Osteocyte (in vitro differentiated cells): ENCODE results near the gene HMGCLL1. TPM values are rescaled to one million over a fixed set of nuclear protein-coding genes. Genes with fewer than 3 reads are reported as not detected.

Experiments used
- DNase-seq: peaks from one replicate; pipeline ENCODE4 v3.0.0; 2021; ENCODE audit warnings: mixed read lengths; ENCODE audit not compliant: unreplicated experiment; ENCODE audit errors: extremely low spot score
- H3K27ac Mint-ChIP-seq: one replicate; pipeline ENCODE4 v1.8.0; 2021; ENCODE audit warnings: mild to moderate bottlenecking, mixed read lengths; ENCODE audit not compliant: unreplicated experiment
- H3K27me3 Mint-ChIP-seq: one replicate; pipeline ENCODE4 v1.8.0; 2021; ENCODE audit warnings: mixed read lengths; ENCODE audit not compliant: unreplicated experiment
- H3K36me3 Mint-ChIP-seq: one replicate; pipeline ENCODE4 v1.8.0; 2021; ENCODE audit warnings: mixed read lengths; ENCODE audit not compliant: unreplicated experiment
- H3K4me1 Mint-ChIP-seq: one replicate; pipeline ENCODE4 v1.8.0; 2021; ENCODE audit warnings: mixed read lengths; ENCODE audit not compliant: unreplicated experiment
- H3K4me3 Mint-ChIP-seq: one replicate; pipeline ENCODE4 v1.8.0; 2021; ENCODE audit warnings: mild to moderate bottlenecking, moderate library complexity, mixed read lengths; ENCODE audit not compliant: unreplicated experiment
- H3K9me3 Mint-ChIP-seq: one replicate; pipeline ENCODE4 v1.8.0; 2021; ENCODE audit warnings: mixed read lengths; ENCODE audit not compliant: unreplicated experiment
- total RNA-seq: library from RNA; stranded (reverse); gene quantifications from 2 replicates; pipeline ENCODE4 v1.2.1, GENCODE V29; 2021
- TF ChIP-seq, protein P1 (sequence below): fragments of 200-600 bp; sonication (generic); IDR thresholded peaks from 2 replicates; pipeline ENCODE4 v1.5.0; 2021; ENCODE audit warnings: antibody characterized with exemption, mild to moderate bottlenecking, moderate library complexity

HMGCLL1 gene
- total RNA-seq, 1 donor from 2014 or later: not detected

GRCh38 chr6:55410674-55411073 is 168.3 kb downstream of the HMGCLL1 start:
- DNase-seq: no peak
- H3K36me3 Mint-ChIP-seq: no peaks in the 10 kb centered on the region
- TF ChIP-seq, protein P1, sequence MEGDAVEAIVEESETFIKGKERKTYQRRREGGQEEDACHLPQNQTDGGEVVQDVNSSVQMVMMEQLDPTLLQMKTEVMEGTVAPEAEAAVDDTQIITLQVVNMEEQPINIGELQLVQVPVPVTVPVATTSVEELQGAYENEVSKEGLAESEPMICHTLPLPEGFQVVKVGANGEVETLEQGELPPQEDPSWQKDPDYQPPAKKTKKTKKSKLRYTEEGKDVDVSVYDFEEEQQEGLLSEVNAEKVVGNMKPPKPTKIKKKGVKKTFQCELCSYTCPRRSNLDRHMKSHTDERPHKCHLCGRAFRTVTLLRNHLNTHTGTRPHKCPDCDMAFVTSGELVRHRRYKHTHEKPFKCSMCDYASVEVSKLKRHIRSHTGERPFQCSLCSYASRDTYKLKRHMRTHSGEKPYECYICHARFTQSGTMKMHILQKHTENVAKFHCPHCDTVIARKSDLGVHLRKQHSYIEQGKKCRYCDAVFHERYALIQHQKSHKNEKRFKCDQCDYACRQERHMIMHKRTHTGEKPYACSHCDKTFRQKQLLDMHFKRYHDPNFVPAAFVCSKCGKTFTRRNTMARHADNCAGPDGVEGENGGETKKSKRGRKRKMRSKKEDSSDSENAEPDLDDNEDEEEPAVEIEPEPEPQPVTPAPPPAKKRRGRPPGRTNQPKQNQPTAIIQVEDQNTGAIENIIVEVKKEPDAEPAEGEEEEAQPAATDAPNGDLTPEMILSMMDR: no peak
- H3K4me3 Mint-ChIP-seq: no peak overlapping the region
- H3K27ac Mint-ChIP-seq: no peak overlapping the region
- H3K27me3 Mint-ChIP-seq: peaks cover 21% of the 10 kb centered on the region
- H3K4me1 Mint-ChIP-seq: no peaks in the 10 kb centered on the region
- H3K9me3 Mint-ChIP-seq: no peaks in the 10 kb centered on the region

DNA sequence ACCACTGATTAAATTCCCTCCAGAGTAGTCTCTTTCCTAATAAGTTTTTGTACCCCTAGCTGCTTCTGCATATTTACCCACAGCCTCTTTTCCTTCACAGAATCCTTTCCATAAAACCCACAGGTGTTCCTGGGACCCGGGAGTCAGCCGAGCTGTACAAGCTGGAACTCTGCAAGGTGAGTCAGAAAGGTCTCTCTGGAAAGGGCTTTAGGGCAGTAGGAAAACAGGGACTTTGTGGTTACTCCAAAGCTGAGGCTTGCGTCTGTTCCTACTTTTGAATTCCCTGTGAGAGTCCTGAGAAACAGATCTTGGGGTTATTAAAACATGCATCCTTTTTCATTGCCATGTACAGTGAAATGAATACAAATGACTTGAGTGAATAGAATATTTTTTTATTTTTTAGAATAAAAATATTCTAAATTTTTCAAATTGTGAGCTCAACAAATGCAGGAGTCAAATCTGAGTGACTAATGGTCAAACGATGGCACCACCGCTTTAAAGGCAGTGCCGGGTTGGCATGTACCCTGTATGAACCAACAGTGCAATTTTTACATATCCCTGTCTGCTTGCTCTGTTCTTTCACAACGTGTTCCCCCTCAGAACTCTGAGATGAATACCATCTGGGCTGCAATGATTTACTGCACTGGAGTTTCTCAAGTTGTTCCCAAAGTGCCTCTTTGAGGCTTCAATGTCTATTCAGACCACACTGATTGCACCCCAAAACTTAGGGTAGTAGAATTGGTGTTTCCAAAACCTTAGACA is 173.3 kb downstream of the HMGCLL1 start:
- Mint-ChIP-seq H3K27ac (no peak overlapping the region), H3K9me3 (no peaks in the 10 kb centered on the region), H3K4me1 (no peaks in the 10 kb centered on the region), H3K27me3 (peaks cover 23% of the 10 kb centered on the region), H3K36me3 (no peaks in the 10 kb centered on the region), H3K4me3 (no peak overlapping the region)
- no peak for DNase-seq
- TF ChIP-seq, protein P1: no peak

DNA sequence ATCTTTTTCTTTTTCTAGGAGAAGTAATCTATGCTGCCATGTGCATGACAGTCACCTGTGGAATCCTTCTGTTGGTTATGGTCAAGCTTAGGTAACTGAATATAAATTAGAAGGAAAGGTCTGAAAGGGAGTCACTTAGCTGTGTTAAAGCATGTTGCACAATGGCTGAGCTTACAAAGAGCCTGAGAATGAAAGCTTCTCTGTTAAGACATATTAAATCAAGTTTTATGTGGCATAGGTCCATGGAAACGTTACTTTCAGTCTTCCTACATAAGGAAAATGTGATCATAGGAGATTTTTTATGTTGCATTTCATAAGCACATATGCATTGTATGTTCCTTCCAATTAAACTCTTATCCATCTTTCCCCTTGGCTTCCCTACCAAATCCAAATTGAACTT is 179.6 kb downstream of the HMGCLL1 start:
- H3K9me3 Mint-ChIP-seq: no peaks in the 10 kb centered on the region
- H3K4me3 Mint-ChIP-seq: no peak overlapping the region
- no peaks in the 10 kb centered on the region for H3K36me3 Mint-ChIP-seq
- H3K27ac Mint-ChIP-seq: no peak overlapping the region
- H3K4me1 Mint-ChIP-seq: no peaks in the 10 kb centered on the region
- TF ChIP-seq, protein P1: no peak
- DNase-seq: no peak
- peaks cover 29% of the 10 kb centered on the region for H3K27me3 Mint-ChIP-seq

DNA sequence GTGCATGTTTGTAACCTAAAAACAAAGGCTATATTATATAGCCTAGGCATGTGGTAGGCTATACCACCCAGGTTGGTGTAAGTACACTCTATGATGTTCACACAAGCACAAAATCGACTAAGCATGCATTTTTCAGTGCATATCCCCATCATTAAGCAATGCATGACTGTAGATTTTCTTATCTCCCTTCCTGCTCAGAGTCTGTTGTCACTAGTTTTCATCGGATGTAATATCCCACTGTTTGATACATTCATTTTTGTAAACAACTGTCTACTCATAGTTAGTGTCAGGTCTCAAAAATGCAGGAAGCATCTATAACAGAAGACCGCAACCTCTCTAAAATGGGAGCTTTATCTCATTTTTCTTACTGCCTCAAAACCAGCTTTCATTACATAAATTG is 181.0 kb downstream of the HMGCLL1 start:
- no peak overlapping the region for H3K4me3 Mint-ChIP-seq
- H3K36me3 Mint-ChIP-seq: no peaks in the 10 kb centered on the region
- H3K9me3 Mint-ChIP-seq: no peaks in the 10 kb centered on the region
- no peaks in the 10 kb centered on the region for H3K4me1 Mint-ChIP-seq
- TF ChIP-seq, protein P1: no peak
- no peak for DNase-seq
- no peak overlapping the region for H3K27ac Mint-ChIP-seq
- H3K27me3 Mint-ChIP-seq: peaks cover 40% of the 10 kb centered on the region

GRCh38 chr6:55395871-55396270 is 183.1 kb downstream of the HMGCLL1 start:
- Mint-ChIP-seq H3K4me1 (no peaks in the 10 kb centered on the region), H3K9me3 (no peaks in the 10 kb centered on the region), H3K27me3 (peaks cover 48% of the 10 kb centered on the region)

More at GRCh38 chr6:55395871-55396270, 183.1 kb downstream of the HMGCLL1 start:
- TF ChIP-seq, protein P1: no peak
- Mint-ChIP-seq H3K27ac (no peak overlapping the region), H3K4me3 (no peak overlapping the region), H3K36me3 (no peaks in the 10 kb centered on the region)
- DNase-seq: no peak
